K562 (cell line): ENCODE results near the gene ABCB6. TPM values are rescaled to one million over a fixed set of nuclear protein-coding genes. Genes with fewer than 3 reads are reported as not detected.
A peak's percentile ranks its signal among the peaks of the same experiment; 100 is the strongest.

Source experiments
- ATAC-seq: fragments of 200-7000 bp; cut with Tn5 transposase; 3 replicates; pipeline ENCODE4 v1.9.1; 2020; ENCODE audit warnings: moderate library complexity
- BruUV-seq: library from RNA; stranded (reverse); fragments of 400-500 nt; replicated peaks from 2 replicates; lab custom pipeline; 2021; lab: Mats Ljungman, UMichigan
- CTCF ChIA-PET: fragments of 300-600 bp; formaldehyde crosslinking; extraction: SDS; loops from one replicate; lab custom pipeline; 2021; ENCODE audit warnings: low intra/inter-chr PET ratio; lab: Yijun Ruan, JAX
- POLR2A ChIA-PET: fragments of 300-600, 350-650 bp; sonication (Branson Sonifier 250); formaldehyde crosslinking; extraction: SDS; loops from one replicate; lab custom pipeline; 2021; ENCODE audit warnings: antibody characterized with exemption, inconsistent platforms; lab: Yijun Ruan, JAX
- DNase-seq, 4 experiments: peaks; one replicate each; pipeline versions ENCODE4 v3.0.0 to v3.0.0-alpha.2; 2011 to 2018; ENCODE audit warnings: low spot score in 3 of 4, mixed read lengths in 3 of 4; ENCODE audit errors: extremely low read depth in 1 of 4
- FAIRE-seq: peaks from 2 replicates; lab custom pipeline; 2011; peaks lifted over from hg19 to GRCh38; lab: Jason Lieb, UNC
- H2AFZ ChIP-seq: 2 replicates; pipeline ENCODE4 v1.6.0; 2011; ENCODE audit warnings: low read depth, low read length, control low read depth, inconsistent platforms
- H3K27ac ChIP-seq: fragments of 200-600 bp; 3 replicates; pipeline ENCODE4 v1.8.0; 2011; ENCODE audit warnings: low read depth, mild to moderate bottlenecking, control low read depth, inconsistent platforms, low read length, moderate library complexity, mixed read lengths; ENCODE audit errors: extremely low read depth
- H3K27me3 ChIP-seq, 2 experiments: fragments of 300-600 bp in 1 of 2; 2 replicates in 1 of 2; 3 replicates in 1 of 2; pipeline versions ENCODE4 v1.6.0 to v1.8.0; 2011; ENCODE audit warnings: inconsistent platforms in 2 of 2, low read length in 2 of 2, mild to moderate bottlenecking in 1 of 2, mixed read lengths in 1 of 2, moderate library complexity in 1 of 2; ENCODE audit not compliant: control insufficient read depth in 2 of 2, insufficient read depth in 2 of 2
- H3K36me3 ChIP-seq: fragments of 300-600 bp; 3 replicates; pipeline ENCODE4 v1.8.0; 2011; ENCODE audit warnings: mild to moderate bottlenecking, low read length, inconsistent platforms; ENCODE audit not compliant: control insufficient read depth, insufficient read depth
- H3K4me1 ChIP-seq, 2 experiments: fragments of 200-600 bp in 1 of 2; replicated peaks in 1 of 2; 2 replicates in 1 of 2; 3 replicates in 1 of 2; pipeline versions ENCODE4 v1.5.1 to v1.8.0; 2011; ENCODE audit warnings: inconsistent platforms in 2 of 2, low read length in 2 of 2, mild to moderate bottlenecking in 1 of 2, mixed read lengths in 1 of 2, moderate library complexity in 1 of 2; ENCODE audit not compliant: control insufficient read depth in 2 of 2, insufficient read depth in 2 of 2
- H3K4me2 ChIP-seq: 2 replicates; pipeline ENCODE4 v1.6.1; 2011; ENCODE audit warnings: low read length, control low read depth, inconsistent platforms, mixed read lengths; ENCODE audit not compliant: insufficient read depth
- H3K4me3 ChIP-seq: fragments of 200-600 bp; sonication (generic), shearing (Covaris generic); 2 replicates; pipeline ENCODE4 v1.5.1; 2016; ENCODE audit warnings: control low read depth, inconsistent platforms
- H3K79me2 ChIP-seq: fragments of 200-600 bp; 3 replicates; pipeline ENCODE4 v1.8.0; 2011; ENCODE audit warnings: low read length, inconsistent platforms; ENCODE audit not compliant: control insufficient read depth, insufficient read depth
- H3K9ac ChIP-seq, 2 experiments: 2 replicates each; pipeline versions ENCODE4 v1.6.0 to v1.6.1; 2011; ENCODE audit warnings: low read depth in 2 of 2, low read length in 2 of 2, control low read depth in 1 of 2, inconsistent platforms in 1 of 2, mild to moderate bottlenecking in 1 of 2, mixed read lengths in 1 of 2; ENCODE audit not compliant: insufficient read depth in 1 of 2
- H3K9me1 ChIP-seq: one replicate; pipeline ENCODE4 v1.6.0; 2011; ENCODE audit warnings: inconsistent platforms, mild to moderate bottlenecking, low read length, moderate library complexity; ENCODE audit not compliant: control insufficient read depth, insufficient read depth
- H3K9me3 ChIP-seq: replicated peaks from 2 replicates; pipeline ENCODE4 v1.5.1; 2011; ENCODE audit warnings: low read depth, low read length, inconsistent platforms; ENCODE audit not compliant: control insufficient read depth, insufficient read depth
- H4K20me1 ChIP-seq: replicated peaks from 2 replicates; pipeline ENCODE4 v1.6.1; 2011; ENCODE audit warnings: low read length, inconsistent platforms, mixed read lengths; ENCODE audit not compliant: control insufficient read depth, insufficient read depth
- ASH1L ChIP-seq: fragments of 450-650 bp; IDR thresholded peaks from 2 replicates; pipeline ENCODE4 v1.6.1; 2018; ENCODE audit warnings: borderline replicate concordance, mild to moderate bottlenecking, low read depth; ENCODE audit not compliant: partially characterized antibody
- CXXC5 ChIP-seq: fragments of 250-450 bp; sonication (Bioruptor Pico); IDR thresholded peaks from 2 replicates; pipeline ENCODE4 v1.8.0; 2022; ENCODE audit warnings: inconsistent platforms, mild to moderate bottlenecking, moderate library complexity
- ESRRA ChIP-seq: fragments of 450-650 bp; IDR thresholded peaks from 2 replicates; pipeline ENCODE4 v1.6.1; 2014; ENCODE audit warnings: low read depth, mild to moderate bottlenecking, moderate library complexity, borderline replicate concordance
- FIP1L1 ChIP-seq: fragments of 200-400 bp; formaldehyde crosslinking; IDR thresholded peaks from 2 replicates; pipeline ENCODE4 v1.6.1; 2018; ENCODE audit warnings: mild to moderate bottlenecking, low read depth, low read length; ENCODE audit not compliant: poor library complexity, severe bottlenecking
- FOS ChIP-seq: IDR thresholded peaks from 3 replicates; pipeline ENCODE4 v1.6.1; 2011; ENCODE audit not compliant: insufficient read length; ENCODE audit errors: extremely low read depth
- KDM5B ChIP-seq: fragments of 200-600 bp; sonication (generic); IDR thresholded peaks from 2 replicates; pipeline ENCODE4 v1.6.1; 2012; ENCODE audit warnings: low read depth, mild to moderate bottlenecking, moderate library complexity, low read length, control low read depth, inconsistent platforms; ENCODE audit not compliant: insufficient replicate concordance
- MAFK ChIP-seq: IDR thresholded peaks from 2 replicates; pipeline ENCODE4 v1.6.1; 2011; ENCODE audit warnings: low read length, improper control_type of control experiment
- MCM2 ChIP-seq: fragments of 450-650 bp; IDR thresholded peaks from 2 replicates; pipeline ENCODE4 v1.6.1; 2017; ENCODE audit warnings: low read depth, mild to moderate bottlenecking
- NR2C1 ChIP-seq, 2 experiments: fragments of 450-650 bp; IDR thresholded peaks; 2 replicates each; pipeline ENCODE4 v1.6.1; 2017; ENCODE audit warnings: mild to moderate bottlenecking in 2 of 2, antibody characterized with exemption in 1 of 2, inconsistent platforms in 1 of 2, missing compliant biosample characterization in 1 of 2, missing genetic modification characterization in 1 of 2
- NRF1 ChIP-seq, 2 experiments: fragments of 450-650 bp; IDR thresholded peaks in 1 of 2; conservative IDR thresholded peaks in 1 of 2; 2 replicates each; pipeline ENCODE4 v1.6.1; 2014; ENCODE audit warnings: mild to moderate bottlenecking in 2 of 2
- PURB ChIP-seq: sonication (generic); formaldehyde crosslinking; IDR thresholded peaks from 2 replicates; pipeline ENCODE4 v1.9.0; 2021; ENCODE audit warnings: low read depth, mild to moderate bottlenecking, missing genetic modification reagents
- SREBF1 ChIP-seq: fragments of 150-350 bp; IDR thresholded peaks from 2 replicates; pipeline ENCODE4 v1.6.1; 2014; ENCODE audit warnings: antibody characterized with exemption, low read depth, low read length, borderline replicate concordance
- ZBTB7A ChIP-seq: IDR thresholded peaks from 2 replicates; pipeline ENCODE4 v1.6.1; 2011; ENCODE audit warnings: low read depth, mild to moderate bottlenecking, low read length, moderate library complexity, borderline replicate concordance; ENCODE audit not compliant: control insufficient read depth
- ZNF584 ChIP-seq: fragments of 200-800 bp; sonication (Bioruptor generic); IDR thresholded peaks from 2 replicates; pipeline ENCODE4 v1.6.1; 2016; ENCODE audit warnings: low read depth, mild to moderate bottlenecking, missing genetic modification characterization, missing compliant biosample characterization
- WGBS: fragments of 100-300 bp; shearing (Covaris generic); methylation state at CpG from one replicate; pipeline ENCODE4 v1.1.6; 2016; ENCODE audit warnings: low coverage, mixed read lengths; ENCODE audit not compliant: insufficient coverage; ENCODE audit errors: missing lambda C conversion rate; 5-methylcytosine and 5-hydroxymethylcytosine counted together
- in situ Hi-C: fragments of 300-500 bp; cut with MboI; formaldehyde crosslinking; loops from 4 replicates; pipeline ENCODE4 v1.15.0; 2018; ENCODE audit warnings: inconsistent platforms, mixed read lengths
- intact Hi-C: fragments of 100-400 bp; cut with micrococcal nuclease; formaldehyde crosslinking; loops from 2 replicates; pipeline ENCODE4 v1.14.2; 2022
- polyA plus RNA-seq, 8 experiments: library from polyadenylated mRNA; depleted of rRNA in 4 of 8; stranded (reverse) in 5 of 8; unstranded in 3 of 8; fragments of >200 nt; fragmentation: Nextera tagmentation in 2 of 8; fragmentation: Illumina TruSeq in 1 of 8; extraction: Ambion mirVana in 2 of 8; extraction: Trizol in 1 of 8; gene quantifications; 2 replicates each; pipeline versions ENCODE4 v1.2.1 to v1.2.3, GENCODE V29; 2011 to 2014; ENCODE audit warnings: inconsistent platforms in 1 of 8, missing spikeins in 1 of 8
- total RNA-seq, 7 experiments: library from RNA; depleted of rRNA in 6 of 7; stranded (reverse); fragments of >200 nt in 6 of 7; fragmentation: Illumina TruSeq in 2 of 7; extraction: Trizol in 2 of 7; gene quantifications; 2 replicates each; pipeline versions ENCODE4 v1.2.1 to v1.2.3, GENCODE V29; 2011 to 2021; ENCODE audit warnings: low replicate concordance in 1 of 7
- TF ChIP-seq, protein P1 (sequence below), 2 experiments: fragments of 450-650 bp in 1 of 2; sonication (generic) in 1 of 2; formaldehyde crosslinking; conservative IDR thresholded peaks; 2 replicates each; pipeline versions ENCODE4 v1.4.0 to v1.8.1; 2020 to 2022; ENCODE audit warnings: mild to moderate bottlenecking in 1 of 2, missing genetic modification reagents in 1 of 2
- TF ChIP-seq, protein P2 (sequence below): fragments of 250-450 bp; sonication (Bioruptor Pico); IDR thresholded peaks from 2 replicates; pipeline ENCODE4 v1.4.0; 2020

ABCB6 gene
- total and polyA plus RNA-seq, 9 of the 15 experiments (the other 6 are each of a cell fraction or from before 2014, with no cell fraction given) = 3.7 to 29.8 (median 16.8) TPM

GRCh38 chr2:219229305-219230058 lies 10.7 kb upstream of the ABCB6 start, which contains the start of the genes ANKZF1 and ATG9A:
ANKZF1 (plus strand) TSS chr2:219229806; CDS start chr2:219230258, 452 bp downstream.
ATG9A (minus strand) TSS chr2:219229636; CDS start chr2:219228024, 1,612 bp downstream.
- peaks cover 13 to 16% of the 10 kb centered on the region in 2 experiments; a peak in 4 of 5 replicates for H3K4me1 ChIP-seq
- no peaks in the 10 kb centered on the region for H3K27me3 ChIP-seq
- ChIA-PET CTCF (no interaction called here), POLR2A (interaction anchor here (0.6 to 2.1 kb wide), 11 partner anchors 8 to 59 kb away, joined by 3 to 12 read pairs (median 5); partner anchors contain the start of genes ABCB6, GLB1L, STK16 and ZFAND2B)
- H3K79me2 ChIP-seq = peaks cover 52% of the 10 kb centered on the region
- H4K20me1 ChIP-seq = no peaks in the 10 kb centered on the region
- WGBS = under 1% methylated on average over 49 of the region's 80 CpGs
- H3K27ac ChIP-seq = peak within 1 kb of the TSS; percentile 90
- peaks cover 61% of the 10 kb centered on the region for H3K36me3 ChIP-seq
- DNase-seq (peak; percentile 84 to 97 (median 90)), FAIRE-seq (peak; percentile 99), ATAC-seq (peak; percentile 98)
- in situ Hi-C loops (no loop called here), intact Hi-C loops (loop anchor here (1.0 to 5.0 kb wide), 4 partner anchors 11 to 68 kb away; partner anchors contain the start of genes ABCB6, GLB1L, STK16 and ZFAND2B)
- BruUV-seq = no TSS peak
- no peaks in the 10 kb centered on the region for H3K9me1 ChIP-seq
- peak within 1 kb of the TSS; percentile 96 to 97 for H3K9ac ChIP-seq
- H3K9me3 ChIP-seq = no peaks in the 10 kb centered on the region
- peak within 1 kb of the TSS; percentile 90 for H3K4me3 ChIP-seq
- peak within 1 kb of the TSS; percentile 98 for H3K4me2 ChIP-seq
- H2AFZ ChIP-seq = peak within 1 kb of the TSS; percentile 91
- TF ChIP-seq ZNF584 (CRISPR knock-in tag) (0 out of 2 replicates have a peak, but pooled peaks have one; percentile 69), FIP1L1 (peak; percentile 62), CXXC5 (CRISPR knock-in tag) (peak; percentile 85), MCM2 (no peak), ASH1L (peak; percentile 90), MAFK (no peak), KDM5B (peak; percentile 68), ESRRA (no peak), SREBF1 (no peak), ZBTB7A (peak; percentile 66; the same call in 1 of the 2 replicates), PURB (no peak), NRF1 (conservative IDR thresholded peaks at IDR 0.05 in 1 of 2, IDR thresholded peaks at IDR 0.05 in 1 of 2) (peak; percentile 82 to 83), NR2C1 (IDR thresholded peaks at IDR 0.05) (no peak), NR2C1 (tag; IDR thresholded peaks at IDR 0.05) (no peak), FOS (peak; percentile 94)
- TF ChIP-seq, protein P1, sequence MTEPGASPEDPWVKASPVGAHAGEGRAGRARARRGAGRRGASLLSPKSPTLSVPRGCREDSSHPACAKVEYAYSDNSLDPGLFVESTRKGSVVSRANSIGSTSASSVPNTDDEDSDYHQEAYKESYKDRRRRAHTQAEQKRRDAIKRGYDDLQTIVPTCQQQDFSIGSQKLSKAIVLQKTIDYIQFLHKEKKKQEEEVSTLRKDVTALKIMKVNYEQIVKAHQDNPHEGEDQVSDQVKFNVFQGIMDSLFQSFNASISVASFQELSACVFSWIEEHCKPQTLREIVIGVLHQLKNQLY (CRISPR knock-in tag; conservative IDR thresholded peaks at IDR 0.05) = no peak
- TF ChIP-seq, protein P2, sequence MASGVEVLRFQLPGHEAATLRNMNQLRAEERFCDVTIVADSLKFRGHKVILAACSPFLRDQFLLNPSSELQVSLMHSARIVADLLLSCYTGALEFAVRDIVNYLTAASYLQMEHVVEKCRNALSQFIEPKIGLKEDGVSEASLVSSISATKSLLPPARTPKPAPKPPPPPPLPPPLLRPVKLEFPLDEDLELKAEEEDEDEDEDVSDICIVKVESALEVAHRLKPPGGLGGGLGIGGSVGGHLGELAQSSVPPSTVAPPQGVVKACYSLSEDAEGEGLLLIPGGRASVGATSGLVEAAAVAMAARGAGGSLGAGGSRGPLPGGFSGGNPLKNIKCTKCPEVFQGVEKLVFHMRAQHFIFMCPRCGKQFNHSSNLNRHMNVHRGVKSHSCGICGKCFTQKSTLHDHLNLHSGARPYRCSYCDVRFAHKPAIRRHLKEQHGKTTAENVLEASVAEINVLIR (CRISPR knock-in tag) = peak; percentile 20; the same call in 1 of the 2 replicates
